Fibroblast of villous mesenchyme (primary cell): ENCODE measurements around the gene SCGB1A1. TPM values are rescaled to one million over a fixed set of nuclear protein-coding genes. Genes with fewer than 3 reads are reported as not detected.

Source experiments
- DNase-seq: peaks from one replicate; pipeline ENCODE4 v3.0.0-alpha.2; 2010; ENCODE audit warnings: low read depth
- H3K4me3 ChIP-seq: 2 replicates; pipeline ENCODE4 v1.5.1; 2011; ENCODE audit warnings: low read depth, mild to moderate bottlenecking, low read length
- total RNA-seq: library from RNA; depleted of rRNA; stranded (reverse); fragments of >200 nt; gene quantifications from 2 replicates; pipeline ENCODE4 v1.2.3, GENCODE V29; 2012
- TF ChIP-seq, protein P1 (sequence below): IDR thresholded peaks from 2 replicates; pipeline ENCODE4 v1.5.1; 2012; ENCODE audit warnings: low read depth, mild to moderate bottlenecking, low read length; ENCODE audit not compliant: insufficient read depth

The SCGB1A1 gene
- total RNA-seq, 1 donor: not detected

DNA sequence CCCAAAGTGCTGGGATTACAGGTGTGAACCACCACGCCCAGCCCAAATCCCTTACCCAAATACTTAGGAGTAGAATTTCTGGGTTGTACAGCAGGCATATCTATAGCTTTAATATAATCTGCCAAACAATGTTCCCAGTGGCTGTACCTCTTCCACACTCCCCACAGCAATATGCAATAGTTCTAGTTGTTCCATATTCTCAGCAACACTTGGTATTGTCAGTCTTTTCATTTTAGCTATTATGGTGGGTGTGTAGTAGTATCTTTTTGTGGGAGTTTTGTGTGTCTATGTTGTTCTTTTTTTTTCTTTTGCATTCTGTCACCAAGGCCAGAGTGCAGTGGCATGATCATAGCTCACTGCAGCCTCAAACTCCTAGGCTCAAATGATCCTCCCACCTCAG, 18.8 kb downstream of the SCGB1A1 start:
- TF ChIP-seq, protein P1, sequence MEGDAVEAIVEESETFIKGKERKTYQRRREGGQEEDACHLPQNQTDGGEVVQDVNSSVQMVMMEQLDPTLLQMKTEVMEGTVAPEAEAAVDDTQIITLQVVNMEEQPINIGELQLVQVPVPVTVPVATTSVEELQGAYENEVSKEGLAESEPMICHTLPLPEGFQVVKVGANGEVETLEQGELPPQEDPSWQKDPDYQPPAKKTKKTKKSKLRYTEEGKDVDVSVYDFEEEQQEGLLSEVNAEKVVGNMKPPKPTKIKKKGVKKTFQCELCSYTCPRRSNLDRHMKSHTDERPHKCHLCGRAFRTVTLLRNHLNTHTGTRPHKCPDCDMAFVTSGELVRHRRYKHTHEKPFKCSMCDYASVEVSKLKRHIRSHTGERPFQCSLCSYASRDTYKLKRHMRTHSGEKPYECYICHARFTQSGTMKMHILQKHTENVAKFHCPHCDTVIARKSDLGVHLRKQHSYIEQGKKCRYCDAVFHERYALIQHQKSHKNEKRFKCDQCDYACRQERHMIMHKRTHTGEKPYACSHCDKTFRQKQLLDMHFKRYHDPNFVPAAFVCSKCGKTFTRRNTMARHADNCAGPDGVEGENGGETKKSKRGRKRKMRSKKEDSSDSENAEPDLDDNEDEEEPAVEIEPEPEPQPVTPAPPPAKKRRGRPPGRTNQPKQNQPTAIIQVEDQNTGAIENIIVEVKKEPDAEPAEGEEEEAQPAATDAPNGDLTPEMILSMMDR: no peak
- no peak overlapping the region for H3K4me3 ChIP-seq
- DNase-seq: no peak

DNA sequence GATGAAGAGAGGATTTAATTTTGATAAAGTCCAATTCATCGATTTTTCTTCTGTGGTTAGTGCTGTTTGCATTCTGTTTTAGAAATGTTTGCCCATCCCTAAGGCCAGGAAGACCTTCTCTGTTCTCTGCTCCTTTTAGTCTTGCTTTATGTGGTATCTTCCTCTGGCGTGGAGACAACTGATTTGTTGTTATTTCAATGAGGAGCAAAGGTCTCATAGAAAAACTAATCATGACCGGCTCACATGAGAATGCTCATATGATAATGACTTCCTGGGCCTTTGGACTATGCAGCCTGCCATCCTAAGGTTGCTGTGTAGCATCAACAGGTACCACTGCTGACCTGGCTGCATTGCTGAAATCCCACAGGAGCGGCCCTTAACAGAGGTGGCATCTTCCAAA, 19.8 kb downstream of the SCGB1A1 start:
- DNase-seq: no peak
- TF ChIP-seq, protein P1: no peak
- no peak overlapping the region for H3K4me3 ChIP-seq

DNA sequence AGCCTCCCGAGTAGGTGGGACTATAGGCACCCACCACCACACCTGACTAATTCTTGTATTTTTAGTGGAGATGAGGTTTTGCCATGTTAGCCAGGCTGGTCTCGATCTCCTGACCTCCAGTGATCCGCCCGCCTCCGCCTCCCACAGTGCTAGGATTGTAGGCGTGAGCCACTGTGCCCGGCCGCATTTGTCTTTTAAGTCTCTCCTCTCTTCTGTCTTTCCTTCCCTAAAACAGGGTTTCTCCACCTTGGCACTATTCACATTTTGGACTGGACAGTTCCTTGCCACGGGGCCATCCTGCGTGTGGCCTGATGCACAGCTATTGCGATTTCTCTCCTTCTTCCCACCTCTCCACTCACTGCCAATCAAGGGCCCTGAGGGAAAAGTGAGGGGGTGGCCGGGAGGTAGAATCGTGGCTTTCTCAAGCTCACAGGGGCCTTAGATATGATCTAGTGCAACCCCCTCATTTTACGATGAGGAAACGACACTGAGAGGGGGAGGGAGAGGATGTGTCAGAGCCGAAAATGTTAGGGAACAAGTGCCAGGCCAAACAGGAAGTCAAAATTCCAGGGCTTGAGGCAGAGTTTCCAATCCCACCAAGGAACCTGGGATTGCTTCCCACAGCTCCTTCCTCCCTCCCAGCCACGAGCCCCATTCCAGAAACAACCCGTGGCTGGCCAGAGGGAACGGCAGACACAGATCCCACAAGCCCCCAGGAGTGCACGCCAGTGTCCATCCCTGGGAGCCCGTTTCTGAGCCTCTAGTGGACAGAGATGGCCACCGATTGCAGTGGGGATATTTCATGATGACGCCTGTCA, 21.2 kb downstream of the SCGB1A1 start:
- H3K4me3 ChIP-seq: no peak overlapping the region

DNA sequence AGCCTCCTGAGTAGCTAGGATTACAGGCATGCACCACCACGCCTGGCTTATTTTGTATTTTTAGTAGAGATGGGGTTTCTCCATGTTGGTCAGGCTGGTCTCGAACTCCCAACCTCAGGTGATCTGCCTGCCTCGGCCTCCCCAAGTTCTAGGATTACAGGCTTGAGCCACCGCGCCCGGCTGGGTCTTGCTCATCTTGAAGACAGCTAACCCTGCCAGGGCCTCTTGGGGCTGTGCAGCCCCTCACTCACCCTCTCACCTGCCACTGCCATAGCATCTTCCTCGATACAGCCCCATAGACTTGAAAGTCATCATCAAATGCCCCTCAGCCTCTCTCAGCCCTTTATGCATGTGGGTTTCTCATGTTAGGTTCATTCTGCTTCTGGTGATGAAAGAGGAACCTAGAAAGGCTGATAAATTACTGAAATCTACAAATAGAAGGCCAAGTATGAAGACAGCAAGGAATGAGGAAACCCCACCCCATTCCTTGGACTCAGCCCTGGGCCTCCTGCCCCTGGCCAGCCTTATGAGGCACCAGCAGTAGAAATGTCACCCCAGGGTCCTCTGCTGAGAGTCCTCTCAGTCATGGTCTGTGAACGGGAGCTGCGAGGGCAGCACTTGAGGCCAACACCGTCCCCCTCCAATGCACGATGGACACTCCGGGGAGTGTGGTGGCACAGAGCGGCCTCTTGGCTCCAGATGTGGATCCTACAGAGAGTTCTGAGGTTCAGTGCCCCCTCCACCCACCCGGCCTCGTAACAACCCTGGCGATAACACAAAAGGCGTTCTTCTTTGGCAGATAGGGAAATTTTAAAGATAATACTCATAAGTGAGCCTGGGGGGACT, 24.8 kb downstream of the SCGB1A1 start:
- TF ChIP-seq, protein P1: no peak
- H3K4me3 ChIP-seq: peak overlapping the region; percentile 54
- no peak for DNase-seq

More for the DNA sequence above, 21.2 kb downstream of the SCGB1A1 start:
- TF ChIP-seq, protein P1: no peak
- peak; percentile 46 for DNase-seq

DNA sequence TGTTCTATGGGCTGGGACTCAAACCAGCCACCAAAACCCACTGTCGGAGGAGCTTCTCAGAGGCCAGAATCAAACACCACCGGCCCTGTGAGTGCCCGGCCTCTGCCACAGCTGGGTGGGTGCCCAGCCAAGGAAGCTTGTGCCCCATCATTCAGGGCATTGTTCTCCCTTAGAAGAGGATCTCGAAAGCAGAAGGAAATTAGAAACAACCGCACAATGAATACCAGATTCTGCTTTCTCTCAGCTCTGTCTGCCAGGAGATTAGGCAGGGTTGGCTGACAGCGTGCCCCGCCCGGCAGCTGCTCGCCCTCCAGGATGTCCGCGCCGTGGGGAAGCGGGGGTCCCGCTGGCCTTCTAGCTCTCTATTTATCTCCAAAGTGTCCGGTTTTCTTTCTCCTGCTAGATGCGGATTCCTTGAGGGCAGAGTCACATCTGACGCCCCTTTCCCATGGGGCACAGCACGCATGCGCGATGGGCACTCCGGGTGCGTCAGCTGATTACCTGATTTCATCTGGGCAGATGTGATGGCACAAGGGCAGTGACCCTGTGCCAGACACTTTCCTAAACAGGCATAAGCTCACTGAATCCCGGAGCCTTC, 25.5 kb downstream of the SCGB1A1 start:
- H3K4me3 ChIP-seq: peak overlapping the region; percentile 54
- TF ChIP-seq, protein P1: no peak
- DNase-seq: peak; percentile 62

DNA sequence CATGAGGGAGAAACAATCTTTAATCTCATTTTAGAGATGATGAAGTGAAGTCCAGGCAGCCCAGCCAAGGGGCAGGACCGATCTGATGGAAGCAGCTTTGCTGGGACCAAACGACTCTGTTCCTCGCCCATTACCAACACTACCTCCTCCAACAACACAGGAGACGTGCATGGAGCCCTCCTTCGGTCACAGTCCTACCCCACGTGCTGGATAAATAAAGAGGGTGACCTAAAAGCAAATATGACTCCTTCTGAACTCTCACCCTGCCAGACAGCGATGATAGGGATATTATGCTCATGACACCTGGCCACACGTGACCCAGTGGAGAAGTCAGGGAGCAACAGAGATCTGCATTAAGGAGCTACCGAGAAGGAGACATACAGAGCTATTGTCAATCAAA, 26.0 kb downstream of the SCGB1A1 start:
- H3K4me3 ChIP-seq: peak overlapping the region; percentile 54
- TF ChIP-seq, protein P1: no peak
- no peak for DNase-seq
